ENCODE measurements around the gene KDR. TPM values are rescaled to one million over a fixed set of nuclear protein-coding genes. Genes with fewer than 3 reads are reported as not detected.

The KDR gene
- total RNA-seq, 1 experiment from 2014 or later: 0.52 TPM

DNA sequence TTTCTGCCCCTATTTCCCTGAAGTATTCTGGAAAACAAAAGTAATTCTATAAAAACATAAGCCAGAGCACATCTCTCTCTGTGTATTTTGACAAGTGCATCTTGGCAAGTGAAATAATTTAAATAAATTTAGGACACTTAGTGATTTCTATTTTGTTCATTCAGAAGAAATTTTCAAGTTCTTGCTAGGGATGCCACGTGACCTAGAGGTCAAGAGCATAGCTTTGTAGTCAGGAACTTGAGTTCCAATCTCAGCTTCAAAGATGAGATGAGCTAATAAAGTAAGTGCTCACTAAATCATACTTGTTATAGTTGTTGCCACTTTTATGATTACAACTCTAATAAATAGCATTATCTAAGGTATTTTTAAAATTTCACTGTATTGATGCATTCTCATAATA is 13.8 kb downstream of the KDR start:
- intact Hi-C loops (cut with micrococcal nuclease): no loop called here
- no peak overlapping the region for H3K4me2 ChIP-seq (ENCODE audit: low read length)
- CTCF ChIA-PET: no interaction called here
- no peaks in the 10 kb centered on the region for H3K27me3 ChIP-seq (ENCODE audit: insufficient read depth, low read length)
- no peak overlapping the region for H3K27ac ChIP-seq (ENCODE audit: low read depth, low read length)
- no peaks in the 10 kb centered on the region for H4K20me1 ChIP-seq (ENCODE audit: insufficient read depth)
- DNase-seq (ENCODE audit: low read depth, low spot score): no peak
- TF ChIP-seq, protein P1, sequence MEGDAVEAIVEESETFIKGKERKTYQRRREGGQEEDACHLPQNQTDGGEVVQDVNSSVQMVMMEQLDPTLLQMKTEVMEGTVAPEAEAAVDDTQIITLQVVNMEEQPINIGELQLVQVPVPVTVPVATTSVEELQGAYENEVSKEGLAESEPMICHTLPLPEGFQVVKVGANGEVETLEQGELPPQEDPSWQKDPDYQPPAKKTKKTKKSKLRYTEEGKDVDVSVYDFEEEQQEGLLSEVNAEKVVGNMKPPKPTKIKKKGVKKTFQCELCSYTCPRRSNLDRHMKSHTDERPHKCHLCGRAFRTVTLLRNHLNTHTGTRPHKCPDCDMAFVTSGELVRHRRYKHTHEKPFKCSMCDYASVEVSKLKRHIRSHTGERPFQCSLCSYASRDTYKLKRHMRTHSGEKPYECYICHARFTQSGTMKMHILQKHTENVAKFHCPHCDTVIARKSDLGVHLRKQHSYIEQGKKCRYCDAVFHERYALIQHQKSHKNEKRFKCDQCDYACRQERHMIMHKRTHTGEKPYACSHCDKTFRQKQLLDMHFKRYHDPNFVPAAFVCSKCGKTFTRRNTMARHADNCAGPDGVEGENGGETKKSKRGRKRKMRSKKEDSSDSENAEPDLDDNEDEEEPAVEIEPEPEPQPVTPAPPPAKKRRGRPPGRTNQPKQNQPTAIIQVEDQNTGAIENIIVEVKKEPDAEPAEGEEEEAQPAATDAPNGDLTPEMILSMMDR (IDR thresholded peaks at IDR 0.05 in 2 of 3, conservative IDR thresholded peaks at IDR 0.05 in 1 of 3; ENCODE audit: borderline replicate concordance in 1 of 3, insufficient read depth in 1 of 3, low read depth in 2 of 3, low read length in 2 of 3): no peak
- TF ChIP-seq RAD21 (IDR thresholded peaks at IDR 0.05; ENCODE audit: low read depth) (no peak), SP1 (IDR thresholded peaks at IDR 0.05; ENCODE audit: low read depth) (no peak), YY1 (IDR thresholded peaks at IDR 0.05; ENCODE audit: extremely low read depth, insufficient replicate concordance, low read depth, low read length) (no peak), POLR2A (IDR thresholded peaks at IDR 0.05; ENCODE audit: borderline replicate concordance, extremely low read depth, insufficient read depth, insufficient read length) (no peak), TCF7L2 (IDR thresholded peaks at IDR 0.05; ENCODE audit: borderline replicate concordance, extremely low read depth, insufficient read depth, insufficient read length) (no peak), ATF3 (IDR thresholded peaks at IDR 0.05) (no peak), JUND (IDR thresholded peaks at IDR 0.05) (no peak), EZH2phosphoT487 (IDR thresholded peaks at IDR 0.05; ENCODE audit: borderline replicate concordance) (no peak), CEBPB (IDR thresholded peaks at IDR 0.05; ENCODE audit: low read depth) (no peak), CBX3 (IDR thresholded peaks at IDR 0.05; ENCODE audit: low read depth) (no peak), ZFX (IDR thresholded peaks at IDR 0.05) (no peak), SIN3A (IDR thresholded peaks at IDR 0.05; ENCODE audit: low read depth) (no peak), EZH2 (IDR thresholded peaks at IDR 0.05) (no peak), EGR1 (IDR thresholded peaks at IDR 0.05; ENCODE audit: low read depth) (no peak), POLR2AphosphoS5 (IDR thresholded peaks at IDR 0.05; ENCODE audit: low read depth, low read length) (no peak)
- TF ChIP-seq, protein P2, sequence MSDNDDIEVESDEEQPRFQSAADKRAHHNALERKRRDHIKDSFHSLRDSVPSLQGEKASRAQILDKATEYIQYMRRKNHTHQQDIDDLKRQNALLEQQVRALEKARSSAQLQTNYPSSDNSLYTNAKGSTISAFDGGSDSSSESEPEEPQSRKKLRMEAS (IDR thresholded peaks at IDR 0.05): no peak
- TF ChIP-seq, protein P3, sequence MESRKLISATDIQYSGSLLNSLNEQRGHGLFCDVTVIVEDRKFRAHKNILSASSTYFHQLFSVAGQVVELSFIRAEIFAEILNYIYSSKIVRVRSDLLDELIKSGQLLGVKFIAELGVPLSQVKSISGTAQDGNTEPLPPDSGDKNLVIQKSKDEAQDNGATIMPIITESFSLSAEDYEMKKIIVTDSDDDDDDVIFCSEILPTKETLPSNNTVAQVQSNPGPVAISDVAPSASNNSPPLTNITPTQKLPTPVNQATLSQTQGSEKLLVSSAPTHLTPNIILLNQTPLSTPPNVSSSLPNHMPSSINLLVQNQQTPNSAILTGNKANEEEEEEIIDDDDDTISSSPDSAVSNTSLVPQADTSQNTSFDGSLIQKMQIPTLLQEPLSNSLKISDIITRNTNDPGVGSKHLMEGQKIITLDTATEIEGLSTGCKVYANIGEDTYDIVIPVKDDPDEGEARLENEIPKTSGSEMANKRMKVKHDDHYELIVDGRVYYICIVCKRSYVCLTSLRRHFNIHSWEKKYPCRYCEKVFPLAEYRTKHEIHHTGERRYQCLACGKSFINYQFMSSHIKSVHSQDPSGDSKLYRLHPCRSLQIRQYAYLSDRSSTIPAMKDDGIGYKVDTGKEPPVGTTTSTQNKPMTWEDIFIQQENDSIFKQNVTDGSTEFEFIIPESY (IDR thresholded peaks at IDR 0.05; ENCODE audit: extremely low read depth, insufficient replicate concordance, low read length): no peak
- RAD21 ChIA-PET (ENCODE audit: low non-redundant PET in 1 of 2, low total read pairs in 2 of 2, uncharacterized antibody in 2 of 2, unreplicated experiment in 2 of 2): no interaction called here
- no peak for ATAC-seq
- H3K4me3 ChIP-seq (replicated peaks in 1 of 2; ENCODE audit: low read depth in 1 of 2, low read length in 2 of 2): no peak overlapping the region
- no peaks in the 10 kb centered on the region for H3K4me1 ChIP-seq (ENCODE audit: control insufficient read depth in 1 of 2, insufficient read depth in 2 of 2, low read length in 2 of 2)
- H3K9me3 ChIP-seq (ENCODE audit: control insufficient read depth in 1 of 2, insufficient read depth in 1 of 2, low read depth in 1 of 2, low read length in 2 of 2): no peaks in the 10 kb centered on the region
- H2AFZ ChIP-seq (ENCODE audit: low read depth, low read length, poor library complexity, severe bottlenecking): no peak overlapping the region
- no peaks in the 10 kb centered on the region for H3K9me2 ChIP-seq (ENCODE audit: insufficient read depth)
- H3K36me3 ChIP-seq (ENCODE audit: control insufficient read depth in 1 of 2, insufficient read depth in 2 of 2, low read length in 2 of 2): no peaks in the 10 kb centered on the region
- POLR2A ChIA-PET: no interaction called here
- H3K79me2 ChIP-seq (ENCODE audit: insufficient read depth, low read length): no peaks in the 10 kb centered on the region
- BruUV-seq (replicated peaks): no TSS peak
- H3K9ac ChIP-seq (ENCODE audit: low read length): no peak overlapping the region

All from HCT116 (cell line).